GM12878 (cell line): ENCODE results near the gene ETNK1. TPM values are rescaled to one million over a fixed set of nuclear protein-coding genes. Genes with fewer than 3 reads are reported as not detected.

ENCODE experiments used
- ATAC-seq: fragments of 200-7000 bp; cut with Tn5 transposase; 3 replicates; pipeline ENCODE4 v1.9.1; 2020; ENCODE audit warnings: mild to moderate bottlenecking, moderate library complexity
- BruUV-seq: library from RNA; stranded (reverse); fragments of 400-500 nt; replicated peaks from 2 replicates; lab custom pipeline; 2021; lab: Mats Ljungman, UMichigan
- CTCF ChIA-PET: fragments of 300-600 bp; sonication (Branson Sonifier 250); formaldehyde crosslinking; extraction: SDS; loops from one replicate; lab custom pipeline; 2021; ENCODE audit warnings: inconsistent platforms; lab: Yijun Ruan, JAX
- POLR2A ChIA-PET: fragments of 350-600 bp; formaldehyde crosslinking; extraction: SDS; loops from one replicate; lab custom pipeline; 2021; ENCODE audit warnings: inconsistent platforms; lab: Charles Lee
- RAD21 ChIA-PET: fragments of 300-600 bp; sonication (Branson Sonifier 250); formaldehyde crosslinking; loops from one replicate; lab custom pipeline; 2023; ENCODE audit warnings: antibody characterized with exemption; ENCODE audit not compliant: unreplicated experiment; lab: Charles Lee
- SMC1A ChIA-PET: fragments of 300-600 bp; sonication (Branson Sonifier 250); formaldehyde crosslinking; loops from one replicate; lab custom pipeline; 2023; ENCODE audit not compliant: unreplicated experiment, uncharacterized antibody; lab: Charles Lee
- DNase-seq: peaks from one replicate; pipeline ENCODE4 v3.0.0-alpha.2; 2011; ENCODE audit warnings: low read depth, low spot score
- FAIRE-seq: peaks from 3 replicates; lab custom pipeline; 2011; peaks lifted over from hg19 to GRCh38; lab: Jason Lieb, UNC
- H2AFZ ChIP-seq: 2 replicates; pipeline ENCODE4 v1.6.0; 2011; ENCODE audit warnings: low read depth, low read length, control low read depth; ENCODE audit not compliant: control insufficient read depth
- H3K27ac ChIP-seq: 2 replicates; pipeline ENCODE4 v1.5.1; 2011; ENCODE audit warnings: control low read depth; ENCODE audit not compliant: control insufficient read depth, insufficient read depth
- H3K27me3 ChIP-seq, 2 experiments: replicated peaks in 1 of 2; 2 replicates each; pipeline versions ENCODE4 v1.6.0 to v1.6.1; 2011; ENCODE audit warnings: low read length in 1 of 2; ENCODE audit not compliant: control insufficient read depth in 2 of 2, insufficient read depth in 2 of 2
- H3K36me3 ChIP-seq, 2 experiments: 2 replicates each; pipeline ENCODE4 v1.5.1; 2011; ENCODE audit warnings: low read length in 1 of 2; ENCODE audit not compliant: control insufficient read depth in 2 of 2, insufficient read depth in 2 of 2
- H3K4me1 ChIP-seq: 2 replicates; pipeline ENCODE4 v1.6.1; 2011; ENCODE audit warnings: mild to moderate bottlenecking, low read length, moderate library complexity, mixed read lengths; ENCODE audit not compliant: control insufficient read depth, insufficient read depth
- H3K4me2 ChIP-seq: 2 replicates; pipeline ENCODE4 v1.6.0; 2011; ENCODE audit warnings: control low read depth; ENCODE audit not compliant: control insufficient read depth, insufficient read depth
- H3K4me3 ChIP-seq: fragments of 200-600 bp; sonication (generic); 2 replicates; pipeline ENCODE4 v1.5.1; 2016
- H3K79me2 ChIP-seq: 2 replicates; pipeline ENCODE4 v1.6.0; 2011; ENCODE audit warnings: low read length; ENCODE audit not compliant: control insufficient read depth, insufficient read depth
- H3K9ac ChIP-seq: 2 replicates; pipeline ENCODE4 v1.8.0; 2011; ENCODE audit warnings: low read length, control low read depth, mixed read lengths; ENCODE audit not compliant: control insufficient read depth, insufficient read depth
- H3K9me3 ChIP-seq: replicated peaks from 3 replicates; pipeline ENCODE4 v1.5.1; 2011; ENCODE audit warnings: mild to moderate bottlenecking, low read length; ENCODE audit not compliant: control insufficient read depth, insufficient read depth
- H4K20me1 ChIP-seq: 2 replicates; pipeline ENCODE4 v1.6.0; 2011; ENCODE audit not compliant: control insufficient read depth, insufficient read depth
- ATF3 ChIP-seq: IDR thresholded peaks from 2 replicates; pipeline ENCODE4 v1.6.1; 2011; ENCODE audit warnings: low read depth, mild to moderate bottlenecking, low read length, moderate library complexity, borderline replicate concordance; ENCODE audit errors: extremely low read depth
- BCL11A ChIP-seq: IDR thresholded peaks from 2 replicates; pipeline ENCODE4 v1.6.1; 2011; ENCODE audit warnings: low read depth, low read length
- BCL3 ChIP-seq: IDR thresholded peaks from 2 replicates; pipeline ENCODE4 v1.6.1; 2011; ENCODE audit warnings: borderline replicate concordance, low read depth, mild to moderate bottlenecking, moderate library complexity, low read length; ENCODE audit not compliant: insufficient read depth, poor library complexity, severe bottlenecking
- CEBPZ ChIP-seq: fragments of 150-350 bp; IDR thresholded peaks from 2 replicates; pipeline ENCODE4 v1.6.1; 2016; ENCODE audit warnings: low read depth, low read length
- HDAC2 ChIP-seq: fragments of 200-600 bp; sonication (generic); IDR thresholded peaks from 2 replicates; pipeline ENCODE4 v1.6.1; 2017
- LARP7 ChIP-seq: fragments of 450-650 bp; IDR thresholded peaks from 2 replicates; pipeline ENCODE4 v1.6.1; 2017; ENCODE audit warnings: mild to moderate bottlenecking
- TBL1XR1 ChIP-seq: IDR thresholded peaks from 2 replicates; pipeline ENCODE4 v1.6.1; 2012; ENCODE audit warnings: low read depth, low read length, improper control_type of control experiment
- WRNIP1 ChIP-seq: IDR thresholded peaks from 2 replicates; pipeline ENCODE4 v1.6.1; 2011; ENCODE audit warnings: low read depth, low read length, improper control_type of control experiment, borderline replicate concordance
- ZBED1 ChIP-seq: IDR thresholded peaks from 2 replicates; pipeline ENCODE4 v1.6.1; 2016; ENCODE audit warnings: borderline replicate concordance
- ZBTB33 ChIP-seq: fragments of 450-650 bp; IDR thresholded peaks from 2 replicates; pipeline ENCODE4 v1.6.1; 2017; ENCODE audit warnings: mild to moderate bottlenecking
- WGBS: methylation state at CpG from one replicate; pipeline ENCODE4 v1.1.6; 2016; ENCODE audit warnings: low lambda C conversion rate; ENCODE audit not compliant: insufficient replicate concordance, insufficient coverage; ENCODE audit errors: missing lambda C conversion rate; 5-methylcytosine and 5-hydroxymethylcytosine counted together
- in situ Hi-C: fragments of 300-500 bp; cut with MboI; formaldehyde crosslinking; loops from 9 replicates; pipeline ENCODE4 v1.14.3; 2018; ENCODE audit warnings: mixed read lengths
- intact Hi-C: fragments of 100-400 bp; cut with micrococcal nuclease; formaldehyde crosslinking; loops from one replicate; pipeline ENCODE4 v1.14.2; 2022; ENCODE audit not compliant: unreplicated experiment
- polyA plus RNA-seq, 11 experiments: library from polyadenylated mRNA; depleted of rRNA in 4 of 11; unstranded in 6 of 11; stranded (reverse) in 5 of 11; fragments of >200 nt; fragmentation: Nextera tagmentation in 4 of 11; fragmentation: Illumina TruSeq in 1 of 11; extraction: Ambion mirVana in 4 of 11; extraction: Trizol in 1 of 11; gene quantifications; 1 replicate in 1 of 11; 2 replicates in 10 of 11; pipeline versions ENCODE4 v1.2.1 to v1.2.3, GENCODE V29; 2011 to 2016; ENCODE audit warnings: inconsistent platforms in 2 of 11, missing spikeins in 2 of 11, low read depth in 1 of 11
- total RNA-seq, 4 experiments: library from RNA; depleted of rRNA in 3 of 4; stranded (reverse); fragments of >200 nt in 3 of 4; fragmentation: Illumina TruSeq in 1 of 4; extraction: Trizol in 1 of 4; gene quantifications; 2 replicates each; pipeline versions ENCODE4 v1.2.1 to v1.2.3, GENCODE V29; 2013 to 2021

Gene ETNK1
- total and polyA plus RNA-seq, 10 of the 15 experiments (the other 5 are each of a cell fraction or from before 2014, with no cell fraction given), result 12.3 to 69.4 (median 34.2) TPM

- BruUV-seq, result no TSS peak
- ChIA-PET RAD21 (no interaction called here), POLR2A (no interaction called here), SMC1A (interaction anchor here (0.8 kb wide), 1 partner anchor 18 kb away, joined by 3 read pairs; no protein-coding TSS in a partner anchor), CTCF (interaction anchor here (0.5 to 0.9 kb wide), 2 partner anchors 126 to 1049 kb away, joined by 3 read pairs; no protein-coding TSS in a partner anchor)
- FAIRE-seq, result no peak
- H2AFZ ChIP-seq, result no peak overlapping the region
- H4K20me1 ChIP-seq, result no peaks in the 10 kb centered on the region
- H3K4me2 ChIP-seq, result no peak overlapping the region
- H3K9me3 ChIP-seq, result no peaks in the 10 kb centered on the region
- intact Hi-C loops (no loop called here), in situ Hi-C loops (no loop called here)
- no peaks in the 10 kb centered on the region; a peak in 1 of 4 replicates for H3K27me3 ChIP-seq
- H3K4me1 ChIP-seq, result no peaks in the 10 kb centered on the region; the same call in 1 of the 2 replicates
- WGBS, result 94% methylated on average over 2 of the region's 2 CpGs
- no peaks in the 10 kb centered on the region for H3K36me3 ChIP-seq
- no peak for TF ChIP-seq CEBPZ
- no peak for TF ChIP-seq ATF3
- no peak for TF ChIP-seq LARP7
- TF ChIP-seq TBL1XR1, result no peak
- no peak for TF ChIP-seq HDAC2
- TF ChIP-seq ZBTB33, result no peak
- TF ChIP-seq BCL11A, result no peak
- no peak for TF ChIP-seq ZBED1
- no peak for TF ChIP-seq WRNIP1
- no peak for TF ChIP-seq BCL3
- no peak for DNase-seq
- no peak overlapping the region for H3K9ac ChIP-seq
- ATAC-seq, result no peak
- no peak overlapping the region for H3K27ac ChIP-seq
- H3K79me2 ChIP-seq, result no peaks in the 10 kb centered on the region
- H3K4me3 ChIP-seq, result no peak overlapping the region
These were observed 104.0 kb downstream of the ETNK1 start for GRCh38 chr12:22728987-22729386.
